PC-9 (cell line): ENCODE measurements around the gene CTNNA3.

Experiments used
- EZH2 ChIP-seq: fragments of 200-600 bp; sonication (generic); IDR thresholded peaks from 2 replicates; pipeline ENCODE4 v1.8.0; 2017; ENCODE audit warnings: antibody characterized with exemption, low read depth
- TF ChIP-seq, protein P1 (sequence below): fragments of 200-600 bp; sonication (generic); conservative IDR thresholded peaks from 2 replicates; pipeline ENCODE4 v1.6.1; 2017; ENCODE audit warnings: mixed run types, antibody characterized with exemption, mild to moderate bottlenecking, moderate library complexity

GRCh38 chr10:66534866-66535265, 1161.1 kb downstream of the CTNNA3 start:
- TF ChIP-seq, protein P1, sequence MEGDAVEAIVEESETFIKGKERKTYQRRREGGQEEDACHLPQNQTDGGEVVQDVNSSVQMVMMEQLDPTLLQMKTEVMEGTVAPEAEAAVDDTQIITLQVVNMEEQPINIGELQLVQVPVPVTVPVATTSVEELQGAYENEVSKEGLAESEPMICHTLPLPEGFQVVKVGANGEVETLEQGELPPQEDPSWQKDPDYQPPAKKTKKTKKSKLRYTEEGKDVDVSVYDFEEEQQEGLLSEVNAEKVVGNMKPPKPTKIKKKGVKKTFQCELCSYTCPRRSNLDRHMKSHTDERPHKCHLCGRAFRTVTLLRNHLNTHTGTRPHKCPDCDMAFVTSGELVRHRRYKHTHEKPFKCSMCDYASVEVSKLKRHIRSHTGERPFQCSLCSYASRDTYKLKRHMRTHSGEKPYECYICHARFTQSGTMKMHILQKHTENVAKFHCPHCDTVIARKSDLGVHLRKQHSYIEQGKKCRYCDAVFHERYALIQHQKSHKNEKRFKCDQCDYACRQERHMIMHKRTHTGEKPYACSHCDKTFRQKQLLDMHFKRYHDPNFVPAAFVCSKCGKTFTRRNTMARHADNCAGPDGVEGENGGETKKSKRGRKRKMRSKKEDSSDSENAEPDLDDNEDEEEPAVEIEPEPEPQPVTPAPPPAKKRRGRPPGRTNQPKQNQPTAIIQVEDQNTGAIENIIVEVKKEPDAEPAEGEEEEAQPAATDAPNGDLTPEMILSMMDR, result no peak
- TF ChIP-seq EZH2, result no peak
